HG02623 (cell line): ENCODE measurements around the gene KCNJ14.

Source experiments
- ATAC-seq: cut with Tn5 transposase; IDR thresholded peaks from one replicate; pipeline ENCODE4 v1.9.1; 2021; ENCODE audit warnings: moderate library complexity; ENCODE audit not compliant: unreplicated experiment

The KCNJ14 gene

DNA sequence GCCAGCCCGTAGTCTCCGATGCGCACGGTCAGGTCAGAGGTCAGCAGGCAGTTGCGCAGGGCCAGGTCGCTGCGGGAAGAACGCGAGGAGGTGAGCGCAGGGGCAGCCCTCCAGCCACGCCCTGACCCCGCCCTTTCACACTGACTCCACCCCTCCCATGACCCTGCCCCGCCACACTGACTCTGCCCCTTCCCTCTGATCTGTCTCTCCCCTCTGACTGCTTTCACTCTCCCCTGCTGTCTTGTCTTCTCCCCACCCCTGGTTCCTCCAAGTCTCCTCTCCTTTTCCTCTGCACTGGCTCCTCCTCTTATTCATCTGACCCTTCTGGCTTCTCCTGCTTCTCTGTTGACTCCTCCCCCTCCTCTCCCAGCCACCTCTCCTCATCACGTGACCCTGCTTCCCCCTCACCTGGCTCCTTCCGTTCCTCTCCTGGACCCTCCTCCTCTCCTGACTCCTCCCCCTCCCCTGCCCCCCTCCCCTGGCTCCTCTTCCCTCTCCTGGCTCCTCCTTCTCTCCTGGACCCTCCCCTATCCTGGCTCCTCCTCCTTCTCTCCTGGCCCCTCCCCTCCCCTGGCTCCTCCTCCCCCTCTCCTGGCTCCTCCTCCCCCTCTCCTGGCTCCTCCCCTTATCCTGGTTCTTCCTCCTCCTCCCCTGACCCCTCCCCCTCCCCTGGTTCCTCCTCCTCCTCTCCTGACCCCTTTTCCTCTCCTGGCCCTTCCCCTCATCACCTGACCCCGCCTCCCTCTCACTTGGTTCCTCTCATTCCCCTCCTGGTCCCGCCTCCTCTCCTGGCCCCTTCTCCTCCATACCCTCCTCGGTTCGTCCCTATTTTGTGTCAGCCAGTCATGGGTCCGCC lies 46.3 kb downstream of the KCNJ14 start:
- no peak for ATAC-seq

DNA sequence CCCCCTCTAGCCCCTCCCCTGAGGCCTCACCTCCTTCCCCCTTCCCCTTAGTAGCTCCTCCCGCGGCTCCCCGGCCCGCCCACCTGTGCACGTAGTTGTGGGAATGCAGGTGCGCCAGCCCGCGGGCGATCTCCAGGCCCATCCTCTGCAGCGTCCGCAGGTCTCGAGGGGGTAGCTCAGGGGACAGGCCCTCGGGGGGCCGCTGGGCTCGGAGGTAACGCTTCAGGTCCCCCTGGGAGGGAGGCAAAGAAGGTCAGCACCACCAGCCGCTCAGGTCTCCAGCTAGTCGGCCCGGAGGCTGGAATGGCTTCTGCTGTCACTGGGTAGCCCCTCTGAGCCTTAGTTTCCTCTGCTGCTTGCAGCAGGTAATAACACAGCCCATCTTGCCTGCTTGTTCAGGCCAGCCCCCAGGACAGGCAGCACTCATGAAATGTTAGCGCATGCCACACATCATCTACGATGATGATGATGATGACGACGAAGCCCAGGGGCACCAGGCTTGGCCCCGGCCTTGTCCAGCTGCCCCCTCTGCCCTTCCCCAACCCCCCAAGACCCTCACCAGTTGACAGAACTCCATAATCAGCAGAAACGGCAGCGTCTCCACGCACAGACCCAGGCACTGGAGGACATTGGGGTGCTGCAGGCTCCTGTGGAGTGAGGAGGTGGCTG lies 47.1 kb downstream of the KCNJ14 start:
- no peak for ATAC-seq

DNA sequence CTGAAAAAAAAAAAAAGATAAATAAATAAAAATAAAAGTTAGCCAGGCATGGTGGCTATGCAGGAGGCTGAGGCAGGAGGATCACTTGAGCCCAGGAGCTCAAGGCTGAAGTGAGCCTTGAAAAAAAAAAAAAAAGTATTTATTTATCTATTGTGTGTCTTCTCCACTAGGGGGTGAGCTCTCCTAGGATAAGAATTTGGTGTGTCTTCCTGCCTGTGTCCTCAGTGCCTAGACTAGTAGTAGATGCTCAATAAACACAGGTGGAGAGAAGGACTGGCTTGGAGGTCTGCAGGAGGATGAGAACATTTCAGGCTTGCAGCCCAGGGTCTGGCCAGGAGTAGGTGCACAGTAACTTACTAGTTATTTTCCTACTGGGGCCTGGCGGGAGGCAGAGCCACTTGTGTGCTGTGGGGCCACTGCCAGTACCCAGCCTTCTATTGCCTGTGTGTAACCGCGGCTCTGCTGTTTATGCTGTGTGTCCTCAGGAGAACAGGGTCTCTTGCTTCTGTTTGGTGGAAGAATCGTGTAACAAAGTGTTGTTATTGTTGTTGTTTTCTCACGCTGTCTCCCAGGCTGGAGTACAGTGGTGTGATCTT lies 50.9 kb downstream of the KCNJ14 start:
- ATAC-seq = no peak

DNA sequence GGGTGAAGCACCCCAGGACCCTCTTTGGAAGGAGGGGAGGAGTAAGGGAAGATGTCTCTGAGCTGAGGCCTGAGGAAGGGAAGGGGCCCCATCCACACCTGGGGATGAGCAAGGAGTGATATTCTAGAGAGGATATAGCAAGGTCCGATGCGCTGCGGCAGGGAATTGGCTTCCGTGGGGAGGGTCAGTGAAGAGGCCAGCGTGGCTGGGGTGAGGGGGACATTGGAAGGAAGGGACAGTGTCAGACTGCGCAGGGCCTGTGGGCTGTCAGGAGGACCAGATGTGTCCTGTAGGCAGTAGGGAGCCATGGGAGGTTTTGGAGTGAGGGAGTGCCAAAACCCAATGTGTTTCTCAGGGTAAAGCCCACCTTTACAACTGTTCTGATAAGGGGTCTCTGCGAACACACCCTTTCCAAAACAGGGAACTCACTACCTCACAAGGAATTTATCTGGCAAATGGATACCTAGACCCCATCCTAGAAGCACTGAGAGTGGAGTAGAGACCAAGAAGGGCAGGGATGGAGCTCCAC lies 52.6 kb downstream of the KCNJ14 start:
- no peak for ATAC-seq

DNA sequence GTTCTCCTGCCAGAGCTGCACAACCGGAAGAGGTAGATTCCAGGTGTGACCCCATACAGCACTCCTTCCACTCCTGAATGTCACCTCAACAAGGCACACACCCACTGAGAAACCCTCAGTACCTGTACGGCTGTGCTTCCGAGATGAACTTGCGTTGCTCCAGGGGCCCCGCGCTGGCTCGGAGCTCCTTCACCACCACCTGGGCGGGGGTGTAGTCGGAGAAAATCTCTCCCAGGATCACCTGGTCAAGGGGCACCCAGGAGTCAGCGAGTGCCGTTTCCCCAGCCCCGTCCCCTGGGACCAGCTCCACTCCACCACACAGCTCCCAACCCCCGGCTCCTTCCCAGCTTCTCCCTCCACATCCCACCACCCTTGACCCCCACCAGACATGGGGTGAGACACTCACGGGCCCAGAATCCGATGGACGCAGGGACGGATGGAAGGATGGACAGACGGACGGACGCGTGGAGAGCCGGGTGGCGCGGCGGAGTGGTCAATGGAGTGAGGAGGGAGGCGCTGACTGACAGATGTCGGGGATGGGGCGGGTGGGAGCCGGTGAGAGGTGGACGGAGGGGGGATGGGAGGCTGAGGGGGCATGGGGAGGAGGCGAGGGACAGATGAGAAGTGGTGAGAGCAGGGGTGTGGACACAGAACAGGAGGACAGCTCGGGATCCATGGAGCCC lies 53.5 kb downstream of the KCNJ14 start:
- ATAC-seq = no peak

DNA sequence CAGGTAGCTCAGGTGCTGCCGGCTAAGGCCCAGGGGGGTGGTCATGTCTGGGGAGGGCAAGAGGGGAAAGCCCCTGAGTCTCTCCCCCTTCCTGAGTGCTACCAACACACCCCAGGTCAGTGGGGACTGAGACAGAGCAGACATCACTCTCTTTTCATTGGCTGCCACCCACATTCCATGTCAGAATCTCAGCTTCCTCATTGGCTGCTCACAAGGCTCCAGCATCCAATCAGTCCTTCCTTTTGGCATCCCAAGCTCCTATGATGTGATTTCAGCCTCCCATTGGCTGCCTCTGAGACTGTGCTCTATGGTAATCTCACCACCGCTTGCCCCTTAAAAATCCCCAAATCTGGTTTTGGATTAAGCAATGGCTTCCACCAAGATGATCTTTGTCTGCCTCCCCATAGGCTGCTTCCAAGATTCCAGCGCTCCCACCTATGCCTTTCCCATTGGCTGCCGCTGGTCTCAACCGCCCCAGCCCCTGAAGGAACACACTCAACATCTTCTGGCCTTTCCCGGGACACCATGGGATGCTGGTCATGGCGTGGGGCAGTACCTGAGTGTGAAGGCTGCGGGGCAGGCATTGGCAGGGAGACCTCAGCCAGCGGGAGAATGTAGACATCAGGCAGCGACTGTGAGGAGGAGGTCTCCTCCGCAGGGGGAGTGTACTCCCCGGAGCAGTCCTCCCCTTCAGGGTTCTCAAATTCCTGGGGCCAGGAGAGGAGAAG lies 54.3 kb downstream of the KCNJ14 start:
- no peak for ATAC-seq

DNA sequence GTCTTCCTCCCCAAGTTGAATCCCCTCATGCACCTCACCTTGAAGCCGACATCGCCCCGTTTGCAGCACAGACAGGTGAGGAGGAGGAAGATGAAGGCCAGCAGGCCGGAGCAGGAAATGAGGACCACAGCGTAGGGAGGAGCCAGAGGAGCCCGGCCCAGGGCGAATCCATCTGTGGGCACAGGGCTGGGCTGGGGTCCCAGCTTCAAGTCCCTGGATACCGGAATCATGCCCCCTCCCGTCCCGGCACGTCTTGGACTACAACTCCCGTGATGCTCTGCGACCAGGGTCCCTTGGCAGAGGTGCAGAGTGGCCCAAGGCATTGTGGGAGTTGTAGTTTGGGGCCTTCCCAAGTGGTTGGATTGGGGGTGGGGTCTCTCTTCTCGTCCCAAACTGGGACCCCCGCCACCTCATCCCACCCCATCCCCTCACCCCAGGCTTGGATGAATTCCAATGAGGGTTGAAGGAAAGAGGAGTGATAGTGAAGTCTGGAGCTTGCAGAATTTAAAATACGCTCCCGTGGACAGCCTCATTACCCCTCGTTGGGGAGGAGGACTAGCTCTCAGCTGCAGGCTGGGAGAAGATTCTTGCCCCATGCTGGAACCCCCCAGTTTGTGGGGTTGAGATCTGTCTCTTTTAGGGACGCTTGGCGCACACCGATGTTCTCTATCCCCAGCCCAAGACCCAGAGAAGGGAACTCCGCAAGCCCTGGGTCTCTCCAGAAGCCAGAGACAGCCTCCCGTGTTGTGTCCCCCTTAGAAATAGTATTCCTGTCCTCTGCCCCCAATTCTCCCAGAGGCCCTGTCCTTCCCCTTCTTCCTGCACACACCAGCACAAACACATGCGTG lies 55.3 kb downstream of the KCNJ14 start:
- ATAC-seq = no peak

DNA sequence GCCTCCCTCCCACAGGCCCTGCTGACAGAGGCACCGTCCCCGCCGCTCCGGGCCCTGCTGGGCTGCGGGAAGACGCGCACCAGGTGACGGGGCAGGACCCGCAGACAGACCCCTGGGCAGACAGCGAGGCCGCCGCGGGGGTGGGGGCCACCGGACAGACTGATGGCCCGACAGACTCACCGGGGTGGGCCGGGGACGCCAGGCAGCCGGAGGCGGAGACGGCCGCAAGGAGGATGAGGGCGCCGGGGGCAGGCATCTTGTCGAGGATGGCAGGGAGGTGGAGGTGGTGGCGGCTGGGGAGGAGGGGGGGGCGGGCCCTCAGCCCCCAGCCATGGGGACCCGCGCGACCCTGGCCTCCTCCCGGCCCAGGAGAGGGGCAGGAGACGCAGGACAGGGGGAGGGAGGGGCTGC lies 56.0 kb downstream of the KCNJ14 start:
- no peak for ATAC-seq

DNA sequence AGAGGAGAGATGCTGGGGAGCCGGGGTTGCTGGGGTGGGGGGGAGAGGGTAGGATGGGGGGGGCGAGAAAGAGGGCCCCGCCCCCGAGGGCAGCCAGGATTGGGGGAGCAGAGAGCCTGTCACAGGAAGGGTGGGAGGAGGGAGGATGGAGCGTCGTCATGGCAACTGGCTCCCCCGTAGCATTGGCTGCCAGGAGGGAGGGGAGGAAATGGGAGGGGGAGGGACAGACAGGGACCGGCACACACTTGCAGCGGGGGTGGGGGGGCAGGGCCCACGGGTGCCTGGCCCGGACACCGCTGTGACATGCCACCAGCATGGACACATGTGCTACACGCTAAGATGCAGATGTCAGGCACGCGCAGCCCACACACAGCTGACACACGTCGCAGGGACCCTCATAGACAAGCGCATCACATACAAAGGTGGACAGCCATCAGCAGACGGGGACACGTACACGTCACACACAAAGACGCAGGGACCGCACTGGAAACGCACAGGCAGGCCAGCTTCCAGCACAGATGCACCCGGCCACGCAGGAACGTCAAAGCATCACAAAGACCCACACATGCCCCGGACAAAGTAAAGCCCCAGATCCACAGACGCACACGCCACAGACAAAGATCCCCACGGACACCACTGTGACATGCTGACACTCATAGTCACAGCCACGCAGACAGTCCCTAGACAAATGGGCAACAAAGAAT lies 56.6 kb downstream of the KCNJ14 start, which contains the start of gene LMTK3:
Gene LMTK3 (minus strand): TSS at position 36 of the 704 bp plus-strand sequence. CDS start 259 bp downstream, outside the sequence.
- ATAC-seq = no peak

DNA sequence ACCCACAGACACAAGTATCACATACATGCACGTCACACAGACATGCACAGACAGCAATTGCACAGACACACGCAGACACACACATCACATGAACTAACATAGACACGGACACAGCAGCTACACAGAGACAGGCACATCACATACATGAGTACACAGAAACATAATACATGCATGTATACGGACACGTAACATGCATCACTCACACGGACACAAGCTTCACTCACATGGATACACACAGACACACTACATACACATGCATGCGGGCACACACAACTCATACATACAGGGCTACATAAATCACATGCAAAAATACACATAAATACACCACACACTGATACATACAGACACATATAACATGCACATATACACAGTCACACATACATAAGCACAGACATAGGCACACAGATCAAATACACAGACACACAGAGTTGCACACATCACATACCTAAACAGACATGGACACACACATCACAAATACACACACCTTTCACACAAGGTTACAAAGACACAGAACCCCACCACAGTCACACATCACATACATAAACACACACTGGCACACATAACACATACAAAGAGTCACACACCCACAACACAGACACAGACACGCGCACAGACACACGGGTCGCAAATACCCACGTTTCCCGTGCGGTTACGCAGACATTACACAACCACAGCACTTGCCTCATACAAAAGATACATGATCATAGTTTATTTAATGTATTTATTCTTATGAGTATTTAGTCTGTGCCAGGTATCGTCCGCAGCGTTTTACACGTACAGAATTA lies 57.3 kb downstream of the KCNJ14 start:
- no peak for ATAC-seq

DNA sequence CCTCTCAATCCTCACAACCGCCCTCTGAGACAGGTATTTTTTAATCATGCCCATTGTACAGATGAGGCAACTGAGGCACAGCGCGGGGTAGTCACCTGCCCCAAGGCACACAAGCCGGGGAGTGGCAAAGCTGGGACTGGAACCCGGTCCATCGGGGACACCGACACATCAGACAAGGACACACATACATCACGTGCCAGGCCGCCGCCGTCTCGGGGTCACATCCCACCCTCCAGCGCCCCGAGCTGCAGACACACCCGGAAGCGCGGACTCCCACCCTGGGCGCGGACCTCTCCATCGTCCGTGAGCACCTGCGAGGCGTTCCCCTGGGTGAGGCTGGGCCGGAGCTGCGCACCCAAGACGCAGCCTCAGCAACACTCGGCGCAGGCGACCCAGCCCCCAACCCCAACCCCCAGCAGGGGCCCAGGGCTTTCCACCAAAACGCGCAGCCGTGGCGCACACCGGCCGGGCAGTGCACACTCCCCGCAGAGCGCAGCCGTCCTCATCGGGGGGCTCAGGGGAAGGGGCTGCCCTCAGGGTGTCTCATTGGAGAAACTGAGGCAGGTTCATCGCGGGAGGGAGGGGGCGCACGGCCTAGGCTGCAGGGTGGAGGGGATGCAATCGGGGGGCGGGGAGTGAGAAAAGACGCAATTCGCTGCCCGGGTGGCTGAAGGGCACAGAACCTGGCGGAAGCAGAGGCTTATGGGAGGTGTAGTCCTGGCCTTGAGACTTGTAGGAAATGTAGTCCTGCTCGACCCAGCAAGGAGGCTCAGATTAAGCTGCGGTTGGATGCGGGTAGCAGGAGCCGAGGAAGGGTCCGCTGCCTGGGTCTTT lies 58.1 kb downstream of the KCNJ14 start:
- ATAC-seq = no peak

DNA sequence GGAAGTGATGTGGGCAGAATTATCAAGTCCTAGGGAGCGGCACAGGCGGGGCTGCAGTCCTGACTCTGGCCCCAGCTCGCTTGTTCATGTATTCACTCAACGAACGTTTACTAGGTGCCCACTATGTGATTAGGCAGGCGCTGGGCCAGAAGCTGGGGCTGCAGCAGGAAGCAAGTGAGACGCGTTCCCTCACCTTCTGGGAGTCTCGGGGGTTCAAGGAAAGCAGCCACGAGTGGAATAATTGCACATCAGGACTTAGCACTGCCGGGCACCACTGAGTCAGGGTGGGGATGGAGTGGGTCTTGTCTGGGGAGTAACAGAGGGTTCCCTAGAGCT lies 58.7 kb downstream of the KCNJ14 start:
- ATAC-seq = no peak

DNA sequence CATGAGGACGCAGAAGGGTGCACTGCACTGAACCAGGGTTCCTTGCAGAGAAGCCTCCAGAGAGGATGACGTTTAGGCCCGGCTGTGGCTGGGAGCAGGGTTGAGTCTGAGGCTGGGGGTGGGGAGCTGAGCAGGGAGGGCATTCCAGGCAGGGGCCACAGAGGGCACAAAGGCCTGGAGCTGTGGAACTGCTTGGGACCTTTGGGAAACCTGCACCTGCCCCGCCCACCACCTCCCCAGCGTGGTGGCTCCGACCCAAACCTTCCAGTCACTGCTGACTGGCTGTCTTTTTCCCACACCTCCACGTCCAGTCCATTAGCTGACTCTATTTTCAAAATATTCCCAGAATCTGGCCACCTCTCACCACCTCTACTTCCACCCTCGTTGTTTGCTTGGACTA lies 61.2 kb downstream of the KCNJ14 start:
- ATAC-seq = no peak
